NCI-H2227 (cell line): ENCODE measurements around the gene REG3A.

ENCODE experiments used
- DNase-seq: peaks from one replicate; lab custom pipeline; 2025; ENCODE audit not compliant: unreplicated experiment; lab: John Stamatoyannopoulos, UW

REG3A gene

DNA sequence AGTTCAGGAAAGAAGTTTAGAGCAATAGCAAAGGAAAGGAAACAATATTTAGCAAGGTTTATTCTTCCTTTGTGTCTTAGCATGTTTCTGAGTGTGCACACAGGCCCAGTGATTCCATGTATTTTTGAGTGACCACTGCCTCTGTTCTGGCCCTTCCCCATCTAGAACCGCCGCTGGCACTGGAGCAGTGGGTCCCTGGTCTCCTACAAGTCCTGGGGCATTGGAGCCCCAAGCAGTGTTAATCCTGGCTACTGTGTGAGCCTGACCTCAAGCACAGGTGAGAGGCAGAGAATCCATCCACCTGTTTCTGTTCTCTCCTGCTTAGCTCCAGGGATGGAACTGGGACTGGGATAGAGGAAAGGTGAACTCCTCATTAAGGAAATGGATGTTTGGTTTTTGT lies 36.9 kb downstream of the REG3A start:
- DNase-seq = no peak

DNA sequence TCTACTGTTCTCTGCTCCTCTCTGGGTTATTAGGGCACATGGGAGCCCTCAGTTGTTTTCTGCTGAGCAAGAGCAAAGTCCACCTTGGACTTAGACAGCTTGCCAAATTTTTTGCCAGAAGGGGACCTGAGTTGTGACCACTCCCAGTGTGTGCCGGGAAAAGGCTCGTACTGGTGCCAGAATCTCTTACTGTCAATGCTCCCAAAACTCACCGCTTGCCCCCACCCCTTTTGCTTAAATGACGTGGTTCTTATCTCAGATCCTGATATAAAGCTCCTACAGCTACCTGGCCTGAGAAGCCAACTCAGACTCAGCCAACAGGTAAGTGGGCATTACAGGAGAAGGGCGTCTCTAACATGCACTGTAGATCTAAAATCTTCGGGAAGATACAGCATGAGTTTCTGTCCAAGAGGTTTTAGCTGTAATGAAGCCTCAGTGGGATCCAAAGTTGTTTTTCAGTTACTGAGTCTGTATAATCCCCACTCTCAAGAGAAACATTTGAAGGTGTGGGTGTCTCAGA lies 39.3 kb downstream of the REG3A start, which contains the start of gene REG1A:
Gene REG1A (plus strand): TSS at position 295 of the 520 bp plus-strand sequence. CDS start 374 bp downstream, outside the sequence.
- no peak for DNase-seq

DNA sequence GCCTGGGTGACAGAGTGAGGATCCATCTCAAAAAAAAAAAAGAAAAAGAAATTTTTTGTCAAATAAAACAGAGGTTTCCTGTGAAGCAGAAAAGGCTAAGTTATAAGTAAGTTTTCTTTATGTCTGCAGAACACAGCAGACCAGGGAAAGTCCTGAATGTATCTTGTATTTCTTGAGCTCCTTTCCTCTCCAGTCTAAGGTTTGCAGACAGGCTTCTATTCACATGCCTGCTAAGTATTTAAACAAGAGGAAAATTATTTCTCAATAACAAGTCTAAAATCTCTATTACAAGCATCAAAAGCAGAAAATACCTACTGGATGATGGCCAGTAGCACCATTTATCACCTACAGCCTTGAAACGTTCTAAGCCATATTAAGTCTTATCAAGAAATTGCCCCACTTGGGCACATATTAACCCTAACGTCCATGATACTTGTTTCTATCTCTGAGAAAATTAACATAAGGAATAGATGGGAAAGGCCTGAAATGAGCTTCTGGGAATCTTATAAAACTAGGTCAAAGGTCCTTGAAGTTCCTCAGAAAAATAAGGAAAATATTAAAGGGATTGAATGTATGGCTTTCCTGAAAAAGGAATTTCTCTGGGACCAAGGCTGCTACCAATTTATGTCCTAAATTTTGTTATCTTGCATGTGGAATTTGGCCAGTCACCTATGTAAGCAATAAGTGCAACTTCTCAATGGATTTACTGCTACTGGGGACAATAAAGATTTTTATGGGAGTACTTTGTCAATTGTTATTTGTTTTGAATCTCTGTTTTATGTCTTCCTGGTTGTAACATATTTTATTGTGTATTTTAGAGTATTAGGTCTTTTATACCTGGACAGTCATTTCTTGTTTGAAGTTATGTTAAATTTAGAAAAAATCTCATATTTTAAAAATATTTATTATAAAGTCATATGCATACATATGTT lies 42.3 kb downstream of the REG3A start:
- DNase-seq = no peak

DNA sequence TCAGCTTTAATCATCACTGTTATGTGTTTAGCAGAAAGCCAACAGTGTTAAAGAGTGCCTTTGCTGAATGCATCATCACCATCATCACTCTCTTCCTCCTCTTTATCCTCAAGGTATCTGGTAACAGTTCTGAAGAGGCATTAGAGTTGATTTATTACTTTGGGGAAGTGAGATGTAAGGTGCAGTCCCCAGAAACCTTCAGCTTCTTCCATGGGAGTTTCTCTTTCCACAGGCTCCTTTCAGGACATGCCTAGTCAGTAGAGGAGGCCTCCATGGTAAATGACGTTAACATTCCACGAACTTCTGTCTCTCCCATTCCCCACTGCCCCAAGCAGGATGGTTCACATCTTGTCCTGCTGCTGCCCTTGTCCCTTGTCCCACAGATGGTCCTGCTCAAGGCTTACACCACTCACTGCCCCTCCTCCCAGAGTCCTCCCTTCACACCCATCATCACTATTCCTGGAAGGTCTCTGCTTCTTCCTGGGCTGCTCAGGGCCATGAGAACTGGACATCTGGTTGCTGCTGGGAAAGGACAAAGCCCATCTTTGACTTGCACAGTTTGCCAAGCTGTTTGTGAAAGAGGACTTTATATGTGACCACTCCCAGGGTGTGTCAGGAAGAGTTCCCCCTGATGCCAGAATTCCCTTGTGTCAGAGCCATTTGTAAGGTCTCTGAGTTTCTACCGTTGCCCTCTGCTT lies 44.6 kb downstream of the REG3A start:
- no peak for DNase-seq

DNA sequence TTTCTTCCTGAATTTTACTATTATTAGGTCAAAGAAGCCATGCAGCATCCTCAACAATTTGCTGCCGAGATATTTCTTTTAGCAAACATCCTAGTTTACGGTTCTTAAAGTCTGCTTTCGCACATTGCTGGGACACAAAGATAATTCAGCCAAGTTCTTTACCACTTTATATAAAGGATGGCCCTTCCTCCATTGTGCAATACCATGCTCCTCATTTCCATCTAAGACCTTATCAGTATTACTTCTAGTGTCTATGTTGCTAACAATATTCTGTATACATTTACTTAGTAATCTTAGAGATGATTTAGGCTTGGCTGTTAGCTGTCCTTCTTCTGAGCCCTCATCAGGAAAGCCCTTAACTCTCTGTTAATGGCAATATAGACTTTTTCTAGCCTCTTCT lies 47.3 kb downstream of the REG3A start:
- no peak for DNase-seq
